Prostate gland (tissue), 2 donors: ENCODE data around the gene UPP1. TPM values are rescaled to one million over a fixed set of nuclear protein-coding genes. Genes with fewer than 3 reads are reported as not detected.
"Not testable (repeated sequence)": the region's sequence is repeated elsewhere in the genome, so short reads cannot be mapped to it uniquely, and the experiment has no call there.

Source experiments
- DNase-seq: peaks from one replicate; pipeline ENCODE4 v3.0.0-alpha.2; 2019; ENCODE audit warnings: low spot score
- H3K27ac ChIP-seq, 2 donors: fragments of 200-600 bp; sonication (generic); 2 replicates each; pipeline ENCODE4 v1.5.1; 2017 to 2019
- H3K27me3 ChIP-seq: fragments of 200-600 bp; sonication (generic); replicated peaks from 2 replicates; pipeline ENCODE4 v1.5.1; 2019; ENCODE audit not compliant: insufficient read depth
- H3K36me3 ChIP-seq, 2 donors: fragments of 200-600 bp; sonication (generic); 1 replicate in 1 of 2; 2 replicates in 1 of 2; pipeline versions ENCODE4 v1.5.1 to v1.8.1; 2017 to 2019
- H3K4me1 ChIP-seq: fragments of 200-600 bp; sonication (generic); replicated peaks from 2 replicates; pipeline ENCODE4 v1.5.1; 2019
- H3K4me3 ChIP-seq, 2 donors: fragments of 200-600 bp; sonication (generic); 2 replicates each; pipeline ENCODE4 v1.5.1; 2017 to 2019
- H3K9me3 ChIP-seq: fragments of 200-600 bp; sonication (generic); 2 replicates; pipeline ENCODE4 v1.5.1; 2017
- CTCF ChIP-seq, 4 experiments: fragments of 200-600 bp in 2 of 4; fragments of 450-650 bp in 2 of 4; sonication (generic) in 2 of 4; IDR thresholded peaks; 1 replicate in 3 of 4; 2 replicates in 1 of 4; pipeline ENCODE4 v1.5.1; 2016 to 2019; ENCODE audit warnings: antibody characterized with exemption in 4 of 4, mild to moderate bottlenecking in 2 of 4, moderate library complexity in 2 of 4
- POLR2A ChIP-seq: fragments of 450-650 bp; IDR thresholded peaks from one replicate; pipeline ENCODE4 v1.6.1; 2016; ENCODE audit warnings: antibody characterized with exemption, mild to moderate bottlenecking
- POLR2AphosphoS5 ChIP-seq: sonication (generic); formaldehyde crosslinking; IDR thresholded peaks from one replicate; pipeline ENCODE4 v1.6.1; 2017; ENCODE audit warnings: antibody characterized with exemption
- WGBS: methylation state at CpG from one replicate; pipeline ENCODE4 v1.1.5; 2018; 5-methylcytosine and 5-hydroxymethylcytosine counted together
- intact Hi-C: fragments of 100-400 bp; cut with DNase I; formaldehyde crosslinking; loops from one replicate; pipeline ENCODE4 v1.14.2; 2022
- total RNA-seq, 2 donors: library from RNA; depleted of rRNA; stranded (reverse); fragments of >200 nt; gene quantifications; one replicate each; pipeline ENCODE4 v1.1.0, GENCODE V29; 2016

Gene UPP1
- total RNA-seq, 2 donors from 2014 or later = 4.9 to 13.0 TPM

DNA sequence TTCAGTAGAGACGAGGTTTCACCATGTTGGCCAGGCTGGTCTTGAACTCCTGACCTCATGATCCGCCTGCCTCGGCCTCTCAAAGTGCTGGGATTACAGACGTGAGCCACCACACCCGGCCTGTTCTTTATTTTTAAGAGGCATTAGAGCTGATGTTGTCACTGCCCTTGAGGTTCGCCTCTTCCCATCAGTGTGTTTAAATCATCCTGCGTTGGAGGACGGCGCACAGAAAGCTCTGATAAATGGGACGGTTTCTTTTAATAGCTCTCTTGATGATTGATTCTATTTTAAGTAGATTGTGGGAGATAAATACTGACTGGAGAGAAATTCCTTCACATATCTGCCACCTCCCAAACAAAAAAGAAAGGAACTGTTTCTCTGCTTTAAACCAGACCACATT, 29.0 kb downstream of the UPP1 start:
- H3K36me3 ChIP-seq = peaks cover 0 to 2% of the 10 kb centered on the region in 2 donors
- 42% methylated on average over 10 of the region's 10 CpGs for WGBS
- intact Hi-C loops = no loop called here
- H3K27me3 ChIP-seq = no peaks in the 10 kb centered on the region
- H3K4me3 ChIP-seq = no peak overlapping the region
- H3K4me1 ChIP-seq = no peaks in the 10 kb centered on the region
- DNase-seq = no peak
- TF ChIP-seq CTCF (IDR thresholded peaks at IDR 0.05) (no peak), POLR2AphosphoS5 (no peak), POLR2A (no peak)
- H3K9me3 ChIP-seq = no peaks in the 10 kb centered on the region
- H3K27ac ChIP-seq = no peak overlapping the region

- intact Hi-C loops, H3K27me3 ChIP-seq: not testable (repeated sequence)
- 81% methylated on average over 6 of the region's 6 CpGs for WGBS
Measured at GRCh38 chr7:48120536-48120935, 31.5 kb downstream of the UPP1 start.

GRCh38 chr7:48126037-48126436, 37.0 kb downstream of the UPP1 start:
- TF ChIP-seq POLR2A (no peak), POLR2AphosphoS5 (no peak), CTCF (IDR thresholded peaks at IDR 0.05) (no peak)
- Histone ChIP-seq H3K36me3 (peaks cover 0 to 2% of the 10 kb centered on the region in 2 donors), H3K4me3 (no peak overlapping the region), H3K27me3 (no peaks in the 10 kb centered on the region), H3K27ac (no peak overlapping the region), H3K4me1 (no peaks in the 10 kb centered on the region), H3K9me3 (no peaks in the 10 kb centered on the region)
- intact Hi-C loops = no loop called here
- 96% methylated on average over 2 of the region's 2 CpGs for WGBS
- DNase-seq = no peak

More at GRCh38 chr7:48120536-48120935, 31.5 kb downstream of the UPP1 start:
- not testable (repeated sequence) for H3K36me3 ChIP-seq, H3K4me1 ChIP-seq, H3K4me3 ChIP-seq, H3K9me3 ChIP-seq, DNase-seq, H3K27ac ChIP-seq

DNA sequence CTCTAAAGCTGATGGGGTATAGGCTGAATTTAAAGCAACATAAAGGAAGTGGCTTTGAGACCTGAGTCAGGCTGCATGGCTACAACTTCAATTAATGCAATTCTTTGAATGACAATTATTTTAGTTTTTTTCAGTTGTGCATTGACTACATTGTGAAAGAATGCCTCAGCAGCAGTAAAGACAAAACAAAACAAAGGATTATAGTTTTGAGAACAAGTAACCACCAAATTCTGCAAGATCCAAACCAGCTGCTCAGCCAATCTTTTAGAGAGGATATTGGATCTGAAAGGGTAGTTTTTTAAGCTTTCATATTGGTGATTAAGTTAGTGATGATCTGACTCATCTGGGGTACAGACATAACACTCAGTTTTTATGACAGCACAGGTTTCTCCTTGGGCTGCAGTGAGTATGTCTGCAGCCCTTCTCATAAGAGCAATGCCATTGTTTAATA, 41.6 kb downstream of the UPP1 start:
- Histone ChIP-seq H3K4me3 (no peak overlapping the region), H3K4me1 (no peaks in the 10 kb centered on the region), H3K27ac (no peak overlapping the region), H3K27me3 (no peaks in the 10 kb centered on the region), H3K9me3 (no peaks in the 10 kb centered on the region), H3K36me3 (no peaks in the 10 kb centered on the region)
- no peak for DNase-seq
- intact Hi-C loops = no loop called here
- TF ChIP-seq POLR2A (no peak), CTCF (IDR thresholded peaks at IDR 0.05) (no peak), POLR2AphosphoS5 (no peak)

DNA sequence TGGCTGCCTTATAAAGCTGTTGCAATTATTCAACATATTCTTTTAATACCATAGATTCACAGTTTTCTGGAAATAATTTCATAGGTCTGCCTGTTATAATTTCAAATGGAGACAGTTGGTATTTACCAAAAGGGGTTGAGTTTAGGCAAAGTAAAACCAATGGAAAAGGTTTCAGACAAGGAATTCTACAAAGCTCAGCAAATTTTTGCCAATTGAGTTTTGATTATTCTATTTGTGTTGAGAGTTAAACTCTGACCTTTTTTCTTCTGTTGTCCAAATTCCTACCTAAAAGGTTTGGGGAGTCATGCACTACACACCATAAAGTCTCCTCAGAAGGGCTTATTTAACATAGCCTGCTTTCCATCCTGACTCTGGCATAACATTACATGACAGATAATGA, 43.7 kb downstream of the UPP1 start:
- no peak for DNase-seq
- Histone ChIP-seq H3K27ac (no peak overlapping the region), H3K27me3 (no peaks in the 10 kb centered on the region), H3K9me3 (no peaks in the 10 kb centered on the region), H3K4me3 (no peak overlapping the region), H3K36me3 (no peaks in the 10 kb centered on the region), H3K4me1 (no peaks in the 10 kb centered on the region)
- intact Hi-C loops = no loop called here
- TF ChIP-seq CTCF (IDR thresholded peaks at IDR 0.05) (no peak), POLR2AphosphoS5 (no peak), POLR2A (no peak)
